ENCODE data around the gene RXRB. TPM values are rescaled to one million over a fixed set of nuclear protein-coding genes. Genes with fewer than 3 reads are reported as not detected.

RXRB gene
- total and polyA plus RNA-seq, 2 of the 13 experiments (the other 11 are each of a cell fraction or from before 2014, with no cell fraction given), result 26.7 to 55.7 TPM

DNA sequence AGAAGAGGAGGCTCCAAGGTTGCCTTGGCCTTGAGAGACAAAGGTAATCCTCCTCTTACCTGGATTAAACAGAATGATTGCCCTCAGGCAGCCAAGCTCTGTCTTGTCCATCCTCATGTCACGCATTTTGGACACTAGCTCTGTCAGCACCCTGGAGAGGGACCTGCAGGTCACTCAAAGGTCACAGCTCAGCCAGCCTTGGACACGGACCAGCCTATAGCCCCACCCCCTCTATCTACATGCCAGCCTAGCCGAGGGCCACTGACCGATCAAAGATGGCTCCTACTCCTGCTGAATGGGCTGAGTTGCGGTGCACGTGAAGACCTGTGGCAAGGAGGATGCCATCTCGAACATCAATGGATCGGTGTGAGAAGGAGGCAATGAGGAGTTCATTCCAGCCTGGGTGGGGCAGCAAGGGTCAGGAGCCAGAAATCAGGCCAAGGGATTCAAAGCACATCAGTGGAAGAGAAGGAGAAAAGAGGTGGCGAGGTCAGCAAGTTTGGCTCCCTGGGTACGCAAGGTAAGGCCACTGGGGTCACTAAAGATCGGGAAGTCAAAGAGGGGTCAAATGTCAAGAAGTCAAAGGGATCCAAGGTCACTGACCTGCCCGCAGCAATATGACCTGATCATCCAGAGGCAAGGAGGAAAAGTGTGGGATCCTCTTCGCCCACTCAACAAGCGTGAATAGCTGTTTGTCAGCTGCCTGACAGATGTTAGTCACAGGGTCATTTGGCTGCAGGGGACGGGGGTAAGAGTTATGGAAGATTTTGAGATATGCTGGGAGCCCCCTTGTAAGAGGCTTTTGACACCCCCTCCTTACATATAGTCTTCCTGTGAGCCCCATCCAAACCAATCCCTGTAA lies 4.9 kb downstream of the RXRB start (continued):
- TF ChIP-seq, protein P1, sequence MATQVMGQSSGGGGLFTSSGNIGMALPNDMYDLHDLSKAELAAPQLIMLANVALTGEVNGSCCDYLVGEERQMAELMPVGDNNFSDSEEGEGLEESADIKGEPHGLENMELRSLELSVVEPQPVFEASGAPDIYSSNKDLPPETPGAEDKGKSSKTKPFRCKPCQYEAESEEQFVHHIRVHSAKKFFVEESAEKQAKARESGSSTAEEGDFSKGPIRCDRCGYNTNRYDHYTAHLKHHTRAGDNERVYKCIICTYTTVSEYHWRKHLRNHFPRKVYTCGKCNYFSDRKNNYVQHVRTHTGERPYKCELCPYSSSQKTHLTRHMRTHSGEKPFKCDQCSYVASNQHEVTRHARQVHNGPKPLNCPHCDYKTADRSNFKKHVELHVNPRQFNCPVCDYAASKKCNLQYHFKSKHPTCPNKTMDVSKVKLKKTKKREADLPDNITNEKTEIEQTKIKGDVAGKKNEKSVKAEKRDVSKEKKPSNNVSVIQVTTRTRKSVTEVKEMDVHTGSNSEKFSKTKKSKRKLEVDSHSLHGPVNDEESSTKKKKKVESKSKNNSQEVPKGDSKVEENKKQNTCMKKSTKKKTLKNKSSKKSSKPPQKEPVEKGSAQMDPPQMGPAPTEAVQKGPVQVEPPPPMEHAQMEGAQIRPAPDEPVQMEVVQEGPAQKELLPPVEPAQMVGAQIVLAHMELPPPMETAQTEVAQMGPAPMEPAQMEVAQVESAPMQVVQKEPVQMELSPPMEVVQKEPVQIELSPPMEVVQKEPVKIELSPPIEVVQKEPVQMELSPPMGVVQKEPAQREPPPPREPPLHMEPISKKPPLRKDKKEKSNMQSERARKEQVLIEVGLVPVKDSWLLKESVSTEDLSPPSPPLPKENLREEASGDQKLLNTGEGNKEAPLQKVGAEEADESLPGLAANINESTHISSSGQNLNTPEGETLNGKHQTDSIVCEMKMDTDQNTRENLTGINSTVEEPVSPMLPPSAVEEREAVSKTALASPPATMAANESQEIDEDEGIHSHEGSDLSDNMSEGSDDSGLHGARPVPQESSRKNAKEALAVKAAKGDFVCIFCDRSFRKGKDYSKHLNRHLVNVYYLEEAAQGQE (IDR thresholded peaks at IDR 0.05; ENCODE audit: borderline replicate concordance in 1 of 2, low read depth in 1 of 2, low read length in 2 of 2), result peak in 1 of 2 experiments; percentile 90; a peak in 2 of 4 replicates
- TF ChIP-seq RARA (CRISPR knock-in tag; IDR thresholded peaks at IDR 0.05), result peak; percentile 50
- TF ChIP-seq PCBP2 (optimal IDR thresholded peaks at IDR 0.05; ENCODE audit: low read depth, low read length, poor library complexity, severe bottlenecking), result no peak
- 0 out of 2 replicates have a peak, but pooled peaks have one; percentile 46 for TF ChIP-seq RXRA (CRISPR knock-in tag; IDR thresholded peaks at IDR 0.05)
- TF ChIP-seq ZNF850 (CRISPR knock-in tag; conservative IDR thresholded peaks at IDR 0.05), result no peak
- TF ChIP-seq BRCA1 (CRISPR knock-in tag; IDR thresholded peaks at IDR 0.05), result no peak
- TF ChIP-seq MIER2 (CRISPR knock-in tag; IDR thresholded peaks at IDR 0.05), result peak; percentile 90
- no peak for TF ChIP-seq DNMT3B (CRISPR knock-in tag; conservative IDR thresholded peaks at IDR 0.05)

DNA sequence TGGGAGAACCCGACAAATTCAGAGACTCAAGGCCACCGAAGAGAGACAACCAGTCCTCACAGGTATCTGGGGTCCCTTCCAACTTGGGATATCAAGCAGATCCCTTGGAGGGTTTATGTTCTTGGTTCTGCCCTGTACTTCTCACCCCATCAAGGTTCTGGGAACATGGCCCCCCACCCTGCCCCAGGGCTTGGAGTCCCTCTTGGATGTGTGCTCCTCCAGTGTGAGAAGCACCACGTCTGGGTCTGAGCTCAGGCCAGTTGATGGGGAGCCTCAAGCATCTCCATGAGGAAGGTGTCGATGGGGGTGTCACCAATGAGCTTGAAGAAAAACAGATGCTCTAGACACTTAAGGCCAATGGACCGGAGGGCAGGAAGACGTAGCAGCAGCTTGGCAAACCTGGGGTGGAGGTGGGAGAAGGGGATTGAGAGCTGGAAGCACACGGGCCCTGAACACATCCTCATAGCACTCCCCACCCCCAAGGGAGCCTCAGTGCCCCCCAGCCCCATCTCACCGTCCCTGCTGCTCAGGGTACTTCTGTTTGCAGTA lies 6.0 kb downstream of the RXRB start:
- peaks cover 16% of the 10 kb centered on the region for H4K20me1 ChIP-seq (ENCODE audit: insufficient read depth, low read length)
- BruUV-seq (replicated peaks), result no TSS peak
- no peak overlapping the region for H3K4me3 ChIP-seq (replicated peaks in 1 of 3; ENCODE audit: insufficient read depth in 1 of 3, low read depth in 2 of 3, low read length in 3 of 3)
- WGBS (ENCODE audit: low lambda C conversion rate), result 95% methylated on average over 8 of the region's 8 CpGs
- H3K4me1 ChIP-seq (ENCODE audit: insufficient read depth, low read length), result peaks cover 55% of the 10 kb centered on the region
- H3K27ac ChIP-seq (ENCODE audit: extremely low read length, insufficient read depth, low read length), result no peak overlapping the region
- peaks cover 19 to 34% of the 10 kb centered on the region in 2 experiments for H3K36me3 ChIP-seq (replicated peaks in 1 of 2; ENCODE audit: control insufficient read depth in 1 of 2, insufficient read depth in 2 of 2, low read length in 2 of 2)
- no peak for FAIRE-seq
- ChIA-PET POLR2A (no interaction called here), CTCF (ENCODE audit: low intra/inter-chr PET ratio, low total read pairs) (no interaction called here)
- H3K79me2 ChIP-seq (ENCODE audit: insufficient read depth, low read length), result peaks cover 3% of the 10 kb centered on the region
- no peak overlapping the region for H2AFZ ChIP-seq (ENCODE audit: low read length)
- TF ChIP-seq PHF8 (CRISPR knock-in tag; IDR thresholded peaks at IDR 0.05) (0 out of 2 replicates have a peak, but pooled peaks have one; percentile 0), KDM5A (IDR thresholded peaks at IDR 0.05; ENCODE audit: borderline replicate concordance, low read length) (no peak)
- ATAC-seq, result no peak
- H3K9ac ChIP-seq (ENCODE audit: insufficient read depth, low read depth, low read length), result no peak overlapping the region
- no peak for DNase-seq (ENCODE audit: low spot score)
- no peaks in the 10 kb centered on the region for H3K9me3 ChIP-seq (ENCODE audit: low read length)
- no peak overlapping the region for H3K4me2 ChIP-seq (ENCODE audit: low read depth, low read length)
- intact Hi-C loops (cut with micrococcal nuclease; ENCODE audit: unreplicated experiment) (no loop called here), in situ Hi-C loops (cut with HindIII; ENCODE audit: extremely low pct_ligation_motif_present, low pct_unique_long_range_greater_than_20kb) (no loop called here)
- peaks cover 0 to 5% of the 10 kb centered on the region in 2 experiments; a peak in 1 of 5 replicates for H3K27me3 ChIP-seq (ENCODE audit: control insufficient read depth in 1 of 2, insufficient read depth in 2 of 2, low read length in 2 of 2)
